HG02970 (cell line): ENCODE results near the gene SLF2.
"Not testable (repeated sequence)": the region's sequence is repeated elsewhere in the genome, so short reads cannot be mapped to it uniquely, and the experiment has no call there.

Source experiments
- ATAC-seq: cut with Tn5 transposase; IDR thresholded peaks from one replicate; pipeline ENCODE4 v1.9.1; 2021; ENCODE audit warnings: mild to moderate bottlenecking, moderate library complexity, moderate number of reproducible peaks; ENCODE audit not compliant: unreplicated experiment, low FRiP score

The SLF2 gene

DNA sequence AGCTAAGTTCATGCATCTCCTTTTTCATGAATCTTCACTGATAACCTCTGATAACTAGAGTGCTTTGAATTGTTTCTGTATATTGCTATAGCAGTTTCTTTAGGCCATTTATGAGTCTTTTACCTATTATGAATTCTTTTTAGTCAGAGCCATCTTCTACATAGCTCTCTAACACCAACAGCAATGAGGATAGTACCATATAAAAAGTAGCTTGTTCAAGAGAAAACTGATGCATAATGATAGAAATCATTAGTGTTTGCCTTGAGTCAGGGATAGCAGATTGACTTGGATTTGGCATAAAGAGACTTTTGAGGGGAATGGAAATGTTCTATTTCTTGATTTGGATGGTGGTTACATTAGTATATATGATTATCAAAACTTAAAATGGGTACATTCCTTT, 30.7 kb downstream of the SLF2 start:
- ATAC-seq, result no peak

DNA sequence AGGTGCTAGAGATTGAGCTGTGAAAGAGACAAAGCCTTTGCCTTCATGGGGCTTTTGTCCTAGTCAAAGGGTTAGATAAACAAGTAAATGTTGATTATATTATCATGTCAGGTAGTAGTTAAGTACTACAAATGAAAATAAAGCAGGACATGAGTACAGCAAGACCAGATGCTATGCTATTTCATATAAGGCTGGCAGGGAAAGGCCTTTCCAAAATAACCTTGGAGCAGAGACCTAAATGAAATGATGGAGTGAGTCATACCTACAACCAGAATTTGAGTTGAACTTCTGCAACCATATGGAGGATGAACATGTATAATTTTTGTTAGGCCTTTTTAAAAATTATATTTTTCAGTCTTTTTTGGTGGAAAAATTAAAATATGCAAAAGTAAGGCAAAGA, 33.0 kb downstream of the SLF2 start:
- ATAC-seq, result no peak

DNA sequence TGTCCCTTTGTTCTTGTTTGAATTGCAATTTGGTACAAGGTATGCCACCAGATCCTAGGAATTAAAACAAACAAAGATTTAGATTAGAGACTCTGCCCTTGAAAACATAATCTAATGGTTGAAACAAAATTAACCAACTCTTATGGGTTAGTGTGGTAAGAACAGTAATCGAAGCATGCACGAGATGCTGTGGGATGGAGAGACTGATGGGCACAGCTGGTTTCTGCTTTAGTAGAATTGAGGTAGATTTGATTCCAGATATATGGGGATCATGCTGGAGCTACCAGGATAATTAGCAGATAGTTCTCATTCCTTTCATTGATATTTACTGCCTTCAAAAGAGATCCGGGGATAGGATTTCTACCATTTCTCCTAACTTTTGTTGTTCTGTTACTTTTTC, 36.2 kb downstream of the SLF2 start:
- no peak for ATAC-seq

DNA sequence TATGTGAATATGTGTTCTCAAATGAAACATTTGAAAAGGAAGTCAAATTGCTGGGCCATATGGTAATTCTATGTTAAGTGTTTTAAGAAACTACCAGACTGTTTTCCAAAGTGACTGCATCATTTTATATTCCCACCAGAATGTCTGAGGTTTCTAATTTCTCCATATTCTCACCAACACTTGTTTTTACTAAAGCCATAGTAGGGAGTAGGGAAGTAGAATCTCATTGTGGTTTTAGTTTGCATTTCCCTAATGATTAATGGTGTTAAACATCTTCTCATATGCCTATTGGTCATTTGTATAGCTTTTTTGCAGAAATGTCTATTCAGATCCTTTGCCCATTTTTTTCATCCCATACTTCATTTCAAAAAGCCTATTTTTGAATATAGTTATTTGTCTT, 47.5 kb downstream of the SLF2 start:
- no peak for ATAC-seq

DNA sequence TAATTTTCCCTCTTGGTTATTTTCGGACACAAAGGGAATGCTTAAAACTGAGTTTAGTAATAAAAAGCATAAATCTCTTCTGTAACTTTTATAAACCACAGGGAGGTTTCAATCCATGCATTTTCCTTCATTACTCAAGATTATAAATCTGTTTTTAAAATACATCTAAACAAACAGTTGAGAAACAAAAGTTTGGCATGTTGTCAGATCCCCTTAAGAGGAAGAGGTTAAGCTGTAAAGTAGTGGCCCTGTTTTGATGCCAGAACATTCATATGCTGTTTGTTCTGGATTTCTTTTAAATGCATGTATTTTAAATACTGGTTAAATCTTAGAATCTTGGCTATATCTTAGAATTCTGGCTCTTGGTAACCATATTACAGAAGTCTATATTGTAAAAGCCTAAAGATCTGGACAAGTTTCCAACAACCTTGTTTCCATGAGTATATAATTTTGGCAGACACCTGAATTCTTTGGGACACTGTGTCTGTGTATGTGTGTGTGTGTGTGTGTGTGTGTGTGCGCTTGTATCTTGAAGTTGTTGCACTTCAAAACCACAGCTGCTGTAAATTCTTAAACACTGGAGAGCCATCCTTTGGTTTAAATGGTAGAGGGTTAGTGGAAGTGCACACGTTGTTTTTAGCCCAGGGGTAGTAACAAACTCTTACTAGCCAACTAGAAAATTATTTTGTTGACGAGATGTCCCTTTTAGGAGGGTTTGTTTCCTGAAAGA, 49.8 kb downstream of the SLF2 start:
- no peak for ATAC-seq

DNA sequence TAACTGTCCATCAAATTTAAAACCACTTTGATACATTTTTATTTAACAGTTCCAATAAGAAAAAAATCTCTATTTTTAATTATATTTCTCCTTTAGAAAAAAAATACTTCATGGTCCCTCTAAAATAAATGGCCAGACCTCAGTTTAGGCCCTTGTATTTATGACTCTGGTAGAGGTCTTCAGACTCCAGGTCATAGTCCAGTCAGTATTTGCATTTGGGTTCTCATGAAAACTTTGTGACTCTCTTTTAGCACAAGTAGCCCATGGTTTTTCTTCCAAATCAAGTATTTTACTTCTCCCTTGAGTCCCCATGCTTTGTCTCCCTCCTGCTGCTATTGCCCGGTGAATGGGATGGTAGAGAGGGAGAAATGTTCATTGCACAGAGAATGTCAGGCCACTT, 51.1 kb downstream of the SLF2 start:
- ATAC-seq, result no peak

DNA sequence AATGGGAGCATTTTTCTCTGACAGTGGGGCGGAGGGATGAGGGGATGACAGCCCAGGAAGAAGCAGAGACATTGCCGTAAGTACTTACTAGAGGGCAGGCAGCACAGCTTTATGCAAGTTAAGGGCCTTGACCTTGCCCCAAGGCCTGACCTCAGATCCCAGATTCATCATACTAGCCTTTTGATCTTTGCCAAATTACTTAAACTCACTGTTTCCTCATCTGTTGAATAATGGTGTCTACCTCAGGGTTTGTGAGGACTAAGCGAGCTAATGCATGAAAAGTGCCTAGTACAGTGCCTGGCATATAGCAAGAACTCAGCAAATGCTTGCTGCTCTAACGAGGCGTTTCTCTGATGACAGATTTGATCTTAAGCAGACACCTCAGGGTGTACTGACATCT, 53.1 kb downstream of the SLF2 start:
- no peak for ATAC-seq

DNA sequence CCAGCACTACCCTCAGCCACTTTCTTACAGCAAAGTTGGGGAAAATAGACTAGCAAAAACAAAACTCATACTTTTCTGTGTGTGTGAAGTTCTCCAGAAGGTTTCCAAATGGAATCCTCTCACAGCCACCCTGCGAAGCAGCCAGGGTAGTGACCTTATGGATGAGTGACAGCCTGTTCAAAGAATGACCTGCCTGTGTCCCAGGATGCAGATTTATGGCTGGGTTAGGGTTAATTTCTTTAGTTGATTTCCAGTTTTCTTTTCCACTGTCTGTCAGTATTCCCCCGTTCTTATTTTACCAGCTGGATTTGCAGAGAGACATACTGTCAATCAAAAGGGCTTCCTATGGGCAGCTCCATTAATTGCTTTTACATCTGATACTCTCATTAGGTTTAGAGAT, 54.1 kb downstream of the SLF2 start:
- ATAC-seq, result no peak

DNA sequence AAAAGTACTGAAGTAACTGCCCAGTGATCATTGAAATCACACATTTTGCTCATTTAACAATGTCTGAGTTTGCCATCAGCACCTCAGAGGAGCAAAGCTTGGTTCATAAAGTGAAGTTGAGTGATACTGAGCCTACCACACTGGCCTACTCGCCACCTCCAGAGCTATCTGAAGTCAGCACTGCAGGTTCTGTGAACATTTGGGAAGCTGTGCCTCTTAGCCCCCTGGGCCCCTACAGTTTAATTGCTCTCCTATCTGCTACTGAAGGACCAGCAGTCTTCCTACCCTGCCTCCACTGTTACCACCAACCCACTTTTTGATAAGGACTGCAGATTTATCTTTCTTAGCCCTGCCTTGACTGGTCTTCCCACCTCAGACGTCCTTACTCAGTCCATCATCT, 54.6 kb downstream of the SLF2 start:
- ATAC-seq, result no peak

DNA sequence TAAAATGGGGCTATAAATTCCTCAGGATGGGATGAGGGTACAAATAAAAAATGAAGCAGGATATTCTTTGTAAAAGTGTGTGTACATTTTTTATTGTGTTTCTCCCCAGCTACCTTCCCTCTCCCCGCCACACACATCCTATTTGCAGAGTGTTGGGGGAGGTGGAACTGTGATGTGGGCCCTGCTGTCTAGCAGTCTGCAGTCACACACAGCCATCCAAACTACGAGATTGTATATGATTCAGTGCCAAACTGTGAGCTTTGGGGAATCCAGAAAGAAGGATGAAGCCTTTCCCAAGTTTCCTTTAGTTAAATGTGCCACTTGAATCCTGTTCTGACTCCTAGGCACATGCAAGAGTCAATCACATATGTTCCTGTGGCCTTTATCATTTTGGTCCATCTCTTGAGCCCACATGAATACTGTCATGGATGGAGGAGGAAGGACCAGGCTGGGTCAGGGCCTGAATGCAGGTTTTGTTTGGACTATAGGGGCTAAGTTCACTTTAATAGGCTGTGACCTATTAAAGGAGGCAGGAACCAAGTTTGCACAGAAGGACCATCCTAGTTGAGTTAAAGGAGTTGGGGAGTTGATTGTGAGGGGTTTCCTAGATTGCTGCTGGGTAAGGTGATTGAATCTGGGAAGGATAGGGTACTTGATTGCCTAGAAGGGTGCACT, 55.4 kb downstream of the SLF2 start:
- no peak for ATAC-seq

DNA sequence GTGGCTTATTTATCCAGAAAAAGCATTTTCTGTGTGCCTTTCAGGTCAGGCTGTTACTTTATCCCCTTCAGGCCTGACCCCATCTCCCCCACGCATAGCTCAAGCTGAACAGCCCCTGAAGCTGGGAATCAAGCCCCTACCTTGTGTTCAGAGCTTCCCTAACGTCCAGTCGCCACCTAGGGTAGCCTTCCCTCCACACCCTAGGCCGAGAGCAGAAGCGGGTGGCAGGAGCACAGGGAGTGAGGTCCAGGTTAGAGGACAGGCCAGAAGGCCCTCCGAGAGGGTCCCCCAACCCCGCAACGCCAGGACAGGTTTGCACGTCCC, 56.1 kb downstream of the SLF2 start:
- ATAC-seq, result no peak

DNA sequence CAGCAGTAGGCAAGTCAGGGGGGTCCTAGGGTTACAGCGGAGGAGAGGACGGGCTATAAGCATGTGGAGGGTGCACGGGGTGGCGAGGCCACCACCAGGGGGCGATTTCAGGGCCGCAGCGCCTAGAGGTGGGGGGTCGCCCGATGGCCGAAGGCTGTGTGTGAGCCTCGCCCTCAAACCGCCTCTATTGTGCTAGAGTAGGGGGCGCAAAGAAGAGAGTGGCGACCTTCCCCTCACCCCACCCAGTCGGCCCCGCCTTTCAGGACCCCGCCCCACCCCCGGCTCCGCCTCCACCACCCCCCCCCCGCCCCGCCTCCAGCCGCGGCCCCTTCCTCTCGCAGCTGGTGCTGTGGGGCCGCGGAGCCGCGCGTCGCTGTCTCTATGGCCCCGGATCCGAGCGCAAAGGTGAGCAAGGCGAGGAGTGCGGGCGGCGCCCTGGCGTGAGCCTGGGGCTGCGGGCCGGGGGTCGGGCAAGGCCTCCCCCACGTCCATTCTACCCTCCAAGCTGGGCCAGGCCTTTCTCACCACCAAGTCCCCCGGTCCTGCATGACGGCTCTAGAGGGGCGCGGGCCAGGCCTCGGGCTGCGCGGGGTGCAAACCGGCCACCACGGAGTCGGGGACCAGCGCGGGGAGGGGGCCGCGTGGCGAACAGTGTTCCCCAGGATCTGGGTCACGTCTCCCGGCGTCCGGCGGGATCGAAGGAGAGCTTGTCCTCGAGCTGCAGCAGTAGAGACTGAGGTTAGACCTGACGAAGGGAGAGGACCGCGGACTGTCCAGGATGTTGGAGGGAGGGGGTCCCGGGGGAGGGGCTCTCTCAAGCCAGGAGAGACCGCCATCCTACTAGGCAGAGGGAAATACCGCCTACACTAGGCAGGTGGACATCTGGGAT, 56.7 kb downstream of the SLF2 start, which contains the start of gene SEMA4G:
TSS of gene SEMA4G (plus strand) at position 318 of the 889 bp plus-strand sequence. CDS start 3,409 bp downstream, outside the sequence.
- ATAC-seq, result no peak

DNA sequence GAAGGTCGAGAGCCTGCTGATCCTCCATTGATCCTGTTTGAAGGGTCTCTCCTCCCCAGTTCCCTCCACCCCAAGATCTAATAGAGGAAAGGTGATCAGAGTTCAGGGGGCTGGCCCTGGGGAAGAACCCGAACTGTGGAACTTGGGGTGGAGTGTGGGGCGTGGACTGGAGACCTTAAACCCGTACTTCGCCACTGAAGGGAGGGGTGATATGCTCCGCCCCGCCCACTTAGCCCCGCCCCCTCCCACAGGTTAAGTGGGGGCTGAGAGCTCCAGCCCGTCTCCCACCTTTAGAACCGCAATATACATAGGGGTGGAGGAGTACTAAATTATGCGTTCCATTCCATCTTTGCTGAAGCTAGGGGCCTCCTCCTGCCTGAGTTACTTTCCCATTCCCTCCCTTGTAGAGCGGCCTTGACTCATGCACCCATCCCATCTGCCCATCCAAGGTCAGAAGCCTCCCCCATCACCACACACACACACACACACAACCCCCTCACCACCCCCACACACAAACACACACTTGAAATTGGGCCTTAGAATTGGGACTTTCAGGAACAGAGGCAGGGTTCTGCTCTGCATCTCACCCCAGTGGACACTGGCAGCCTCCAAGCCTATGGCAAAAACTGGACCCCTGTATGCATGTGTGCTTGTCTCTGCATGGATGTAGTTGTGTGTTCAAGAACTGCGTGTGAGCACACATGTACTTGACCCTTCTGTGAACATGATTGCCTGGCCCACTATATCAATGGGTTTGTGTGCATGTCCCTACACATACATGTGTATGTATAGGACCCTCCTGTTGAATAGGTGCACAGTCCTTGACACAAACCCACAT, 57.5 kb downstream of the SLF2 start:
- no peak for ATAC-seq

DNA sequence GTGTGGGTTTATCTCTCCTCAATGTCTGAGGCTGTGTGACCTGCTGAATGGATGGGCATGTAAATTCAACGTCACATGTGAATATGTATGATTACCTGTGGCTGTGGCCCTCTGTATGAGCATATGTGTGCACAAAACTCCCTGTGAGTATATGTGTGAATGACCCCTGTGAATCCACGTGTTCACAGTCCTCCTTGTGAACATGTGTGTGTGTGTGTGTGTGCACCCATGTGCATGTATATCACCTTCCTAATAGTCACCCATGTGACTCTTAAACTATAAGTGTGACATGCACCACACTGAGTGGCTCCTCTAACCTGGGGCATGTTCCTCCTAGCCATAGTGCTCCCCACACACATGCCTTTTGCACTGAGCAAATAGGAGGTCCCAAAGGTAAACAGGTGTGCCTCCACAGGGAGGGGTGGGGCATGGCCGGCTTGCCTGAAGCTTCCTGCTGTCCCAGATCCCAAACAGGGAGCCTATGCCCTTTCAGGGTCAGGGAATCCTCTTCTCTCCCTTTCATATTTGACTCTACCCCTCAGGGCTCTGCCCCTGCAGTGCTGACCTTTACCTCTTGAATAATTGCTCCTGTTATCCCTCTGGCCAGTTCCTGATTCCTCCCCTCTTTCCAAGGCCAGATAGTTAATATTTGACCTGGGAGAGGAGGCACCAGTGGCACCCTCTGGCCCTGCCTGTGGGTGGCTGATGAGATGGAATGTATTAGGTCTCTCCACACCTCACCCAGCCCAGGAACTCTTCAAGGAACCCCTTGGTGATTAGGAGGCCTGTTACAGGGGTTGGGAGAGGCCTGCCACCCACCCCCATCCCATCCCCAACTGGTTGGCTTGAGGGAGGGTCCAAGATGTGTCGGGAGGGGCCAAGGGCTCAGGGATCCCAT, 58.4 kb downstream of the SLF2 start:
- no peak for ATAC-seq

DNA sequence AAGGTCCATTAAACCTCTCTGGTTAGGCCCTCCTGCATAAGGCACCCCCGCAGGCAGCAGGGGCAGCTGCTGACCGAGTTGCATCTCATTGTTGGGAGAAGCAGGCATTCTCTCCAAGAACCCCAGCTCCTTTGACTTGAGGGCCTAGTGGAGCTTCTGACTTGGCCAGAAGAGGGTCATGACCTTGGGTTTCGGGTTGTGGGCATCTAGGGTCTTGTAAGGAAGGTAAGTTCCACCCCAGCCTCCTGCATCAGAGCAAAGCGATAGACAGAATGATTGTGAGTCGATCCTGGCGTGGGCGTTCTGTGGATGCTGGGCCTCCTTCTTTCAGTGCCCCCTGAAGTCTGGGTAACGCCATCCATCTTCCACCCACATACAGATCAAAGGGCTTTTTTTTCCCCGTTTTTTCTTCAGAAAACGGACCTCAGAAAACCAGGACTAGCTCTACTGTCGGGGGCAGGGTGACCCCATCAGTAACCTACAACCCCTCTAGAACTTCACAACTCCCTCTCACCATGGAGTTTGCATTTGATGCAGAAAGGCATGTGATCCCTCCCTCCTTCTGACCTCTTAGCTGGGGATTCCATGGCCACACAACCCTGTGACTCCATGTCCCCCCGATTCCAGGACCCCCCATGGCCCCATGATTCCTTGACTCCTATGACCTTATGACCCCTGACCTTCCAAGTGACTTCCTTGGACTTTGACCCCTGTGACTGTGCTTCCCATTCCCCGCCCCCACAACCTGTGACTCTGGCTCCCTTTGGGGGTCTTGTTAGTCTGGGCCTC, 59.5 kb downstream of the SLF2 start:
- no peak for ATAC-seq

DNA sequence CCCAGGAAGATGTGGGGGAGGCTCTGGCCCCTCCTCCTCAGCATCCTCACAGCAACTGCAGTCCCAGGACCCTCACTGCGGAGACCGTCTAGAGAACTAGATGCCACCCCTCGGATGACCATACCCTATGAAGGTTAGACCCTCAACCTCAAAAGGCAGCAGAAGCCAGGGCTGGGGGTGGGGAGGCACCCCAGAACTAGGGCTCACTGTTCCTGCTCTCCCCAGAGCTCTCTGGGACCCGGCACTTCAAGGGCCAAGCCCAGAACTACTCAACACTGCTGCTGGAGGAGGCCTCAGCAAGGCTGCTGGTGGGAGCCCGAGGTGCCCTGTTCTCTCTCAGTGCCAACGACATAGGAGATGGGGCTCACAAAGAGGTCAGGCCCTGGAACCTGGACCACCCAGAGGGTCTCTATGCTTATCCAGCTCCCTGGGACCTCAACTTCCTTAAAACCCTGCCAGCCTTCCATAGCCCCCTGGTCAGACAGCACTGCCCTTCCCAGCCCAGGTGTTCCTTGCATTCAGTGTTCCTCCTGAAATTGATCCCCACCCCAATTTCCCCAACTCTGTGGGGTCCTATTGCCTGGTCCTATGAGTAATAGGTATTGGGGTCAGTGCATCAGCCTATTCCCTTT, 60.3 kb downstream of the SLF2 start:
- ATAC-seq, result no peak

DNA sequence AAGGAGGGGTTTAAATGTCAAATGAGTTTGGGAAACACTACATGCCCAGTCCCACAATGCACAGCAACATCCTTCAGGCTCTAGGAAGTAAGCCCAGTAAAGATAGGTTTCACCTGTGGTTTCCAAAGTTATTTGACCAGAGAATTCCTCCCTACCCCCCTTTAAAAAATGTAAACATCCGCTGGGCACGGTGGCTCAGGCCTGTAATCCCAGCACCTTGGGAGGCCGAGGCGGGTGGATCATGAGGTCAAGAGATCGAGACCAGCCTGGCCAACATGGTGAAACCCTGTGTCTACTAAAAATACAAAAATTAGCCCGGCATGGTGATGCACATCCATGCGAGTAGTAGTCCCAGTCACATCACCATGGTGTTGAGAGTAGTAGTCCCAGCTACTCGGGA, 62.6 kb downstream of the SLF2 start:
- ATAC-seq, result not testable (repeated sequence)

DNA sequence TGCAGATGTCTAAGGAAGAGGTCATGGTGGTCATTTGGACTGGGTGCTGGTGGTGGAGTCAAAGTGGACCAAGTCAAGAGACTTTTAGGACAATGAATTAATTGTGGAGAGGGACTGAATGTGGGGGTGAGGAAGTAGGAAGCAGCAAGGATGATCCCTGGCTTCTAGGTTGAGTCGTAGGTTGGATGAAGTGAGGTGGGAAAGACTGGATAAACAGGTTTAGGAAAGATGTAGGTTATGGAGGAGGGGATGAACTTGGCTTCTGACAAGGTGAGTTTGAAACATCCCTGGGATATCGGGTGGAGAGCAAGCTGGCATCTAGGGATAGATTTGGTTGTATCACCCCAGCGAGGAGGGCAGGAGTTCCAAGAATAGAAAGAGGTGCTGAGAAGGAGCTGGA, 64.1 kb downstream of the SLF2 start:
- no peak for ATAC-seq
